Measurements from ENCODE around the gene SATB2. TPM values are rescaled to one million over a fixed set of nuclear protein-coding genes. Genes with fewer than 3 reads are reported as not detected.

Gene SATB2
- polyA plus RNA-seq, 1 donor from 2014 or later, result 0.21 TPM

GRCh38 chr2:199446996-199447576 is 10.7 kb downstream of the SATB2 start:
- Histone ChIP-seq H3K27ac (ENCODE audit: low read length) (no peak overlapping the region), H3K4me3 (ENCODE audit: low read length) (no peak overlapping the region), H3K79me2 (replicated peaks; ENCODE audit: insufficient read depth, low read length) (no peaks in the 10 kb centered on the region), H4K20me1 (ENCODE audit: insufficient read depth) (no peaks in the 10 kb centered on the region), H3F3A (ENCODE audit: insufficient read depth, low read length, poor library complexity, severe bottlenecking) (no peaks in the 10 kb centered on the region), H2AFZ (ENCODE audit: low read depth, low read length) (no peak overlapping the region), H3K4me2 (ENCODE audit: low read length) (no peak overlapping the region), H3K9me3 (ENCODE audit: low read length) (no peaks in the 10 kb centered on the region), H3K9me2 (ENCODE audit: insufficient read depth, low read length) (no peaks in the 10 kb centered on the region), H3K9ac (ENCODE audit: low read length) (no peak overlapping the region), H3K27me3 (ENCODE audit: insufficient read depth, low read depth, low read length) (peaks cover 50% of the 10 kb centered on the region), H3K36me3 (ENCODE audit: insufficient read depth, low read length) (no peaks in the 10 kb centered on the region)
- TF ChIP-seq SMC3 (conservative IDR thresholded peaks at IDR 0.05; ENCODE audit: poor library complexity) (no peak), RAD21 (conservative IDR thresholded peaks at IDR 0.05) (no peak), EZH2 (IDR thresholded peaks at IDR 0.05; ENCODE audit: borderline replicate concordance, insufficient read depth, low read length, poor library complexity, severe bottlenecking) (no peak), EP300 (conservative IDR thresholded peaks at IDR 0.05; ENCODE audit: poor library complexity, severe bottlenecking) (no peak), TAF1 (IDR thresholded peaks at IDR 0.05; ENCODE audit: low read depth) (no peak), POLR2AphosphoS5 (IDR thresholded peaks at IDR 0.05) (no peak), MXI1 (conservative IDR thresholded peaks at IDR 0.05; ENCODE audit: poor library complexity, severe bottlenecking) (no peak), CTCF (IDR thresholded peaks at IDR 0.05; ENCODE audit: poor library complexity, severe bottlenecking) (no peak), REST (IDR thresholded peaks at IDR 0.05; ENCODE audit: borderline replicate concordance) (no peak)

- no peaks in the 10 kb centered on the region for H3K79me2 ChIP-seq (replicated peaks; ENCODE audit: insufficient read depth, low read length)
- TF ChIP-seq SMC3 (conservative IDR thresholded peaks at IDR 0.05; ENCODE audit: poor library complexity), result no peak
- TF ChIP-seq REST (IDR thresholded peaks at IDR 0.05; ENCODE audit: borderline replicate concordance), result no peak
- TF ChIP-seq POLR2AphosphoS5 (IDR thresholded peaks at IDR 0.05), result no peak
- no peak for TF ChIP-seq TAF1 (IDR thresholded peaks at IDR 0.05; ENCODE audit: low read depth)
- TF ChIP-seq EP300 (conservative IDR thresholded peaks at IDR 0.05; ENCODE audit: poor library complexity, severe bottlenecking), result no peak
- no peak for TF ChIP-seq CTCF (IDR thresholded peaks at IDR 0.05; ENCODE audit: poor library complexity, severe bottlenecking)
- no peak for TF ChIP-seq MXI1 (conservative IDR thresholded peaks at IDR 0.05; ENCODE audit: poor library complexity, severe bottlenecking)
- TF ChIP-seq EZH2 (IDR thresholded peaks at IDR 0.05; ENCODE audit: borderline replicate concordance, insufficient read depth, low read length, poor library complexity, severe bottlenecking), result no peak
- no peak for TF ChIP-seq RAD21 (conservative IDR thresholded peaks at IDR 0.05)
- no peaks in the 10 kb centered on the region for H3K9me3 ChIP-seq (ENCODE audit: low read length)
- peaks cover 33% of the 10 kb centered on the region for H3K27me3 ChIP-seq (ENCODE audit: insufficient read depth, low read depth, low read length)
- H3F3A ChIP-seq (ENCODE audit: insufficient read depth, low read length, poor library complexity, severe bottlenecking), result no peaks in the 10 kb centered on the region
- no peak overlapping the region for H3K4me2 ChIP-seq (ENCODE audit: low read length)
- no peak overlapping the region for H2AFZ ChIP-seq (ENCODE audit: low read depth, low read length)
- H3K9ac ChIP-seq (ENCODE audit: low read length), result no peak overlapping the region
- no peaks in the 10 kb centered on the region for H3K9me2 ChIP-seq (ENCODE audit: insufficient read depth, low read length)
- H3K36me3 ChIP-seq (ENCODE audit: insufficient read depth, low read length), result no peaks in the 10 kb centered on the region
- no peak overlapping the region for H3K27ac ChIP-seq (ENCODE audit: low read length)
- H3K4me3 ChIP-seq (ENCODE audit: low read length), result no peak overlapping the region
- no peaks in the 10 kb centered on the region for H4K20me1 ChIP-seq (ENCODE audit: insufficient read depth)
Measured at GRCh38 chr2:199444749-199445148, 13.0 kb downstream of the SATB2 start.
